Measurements from ENCODE around the gene KSR1. TPM values are rescaled to one million over a fixed set of nuclear protein-coding genes. Genes with fewer than 3 reads are reported as not detected.

KSR1 gene
- polyA plus RNA-seq, 1 donor from 2014 or later, result 9.2 TPM

DNA sequence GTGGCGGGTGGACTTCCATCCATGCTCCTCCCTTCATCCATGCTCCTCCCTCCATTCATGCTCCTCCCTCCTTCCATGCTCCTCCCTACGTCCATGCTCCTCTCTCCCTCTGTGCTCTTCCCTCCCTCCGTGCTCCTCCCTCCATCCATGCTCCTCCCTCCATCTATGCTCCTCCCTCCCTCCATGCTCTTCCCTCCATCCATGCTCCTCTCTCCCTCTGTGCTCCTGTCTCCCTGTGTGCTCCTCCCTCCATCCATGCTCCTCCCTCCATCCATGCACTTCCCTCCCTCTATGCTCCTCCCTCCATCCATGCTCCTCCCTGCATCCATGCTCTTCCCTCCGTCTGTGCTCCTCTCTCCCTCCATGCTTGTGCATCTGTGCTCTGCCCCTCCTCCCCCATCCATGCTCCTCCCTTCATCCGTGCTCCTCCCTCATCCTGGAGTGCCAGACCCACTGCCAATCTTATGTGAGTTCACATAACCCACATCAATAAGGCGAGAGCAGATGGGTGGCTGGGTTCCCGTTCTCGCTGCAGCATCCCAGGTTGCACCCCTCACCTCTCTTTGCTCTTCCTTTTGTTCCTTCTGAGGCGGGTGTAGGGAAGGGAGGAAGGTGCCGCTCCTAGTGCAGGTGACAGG, 22.8 kb downstream of the KSR1 start:
- H3K27ac ChIP-seq (ENCODE audit: low read length), result no peak overlapping the region
- peaks cover 4% of the 10 kb centered on the region for H3K79me2 ChIP-seq (replicated peaks; ENCODE audit: insufficient read depth, low read length)
- H3K27me3 ChIP-seq (ENCODE audit: insufficient read depth, low read depth, low read length), result no peaks in the 10 kb centered on the region
- H2AFZ ChIP-seq (ENCODE audit: low read depth, low read length), result no peak overlapping the region
- H3K9me2 ChIP-seq (ENCODE audit: insufficient read depth, low read length), result no peaks in the 10 kb centered on the region
- no peaks in the 10 kb centered on the region for H3K9me3 ChIP-seq (ENCODE audit: low read length)
- H3K9ac ChIP-seq (ENCODE audit: low read length), result no peak overlapping the region
- H3F3A ChIP-seq (ENCODE audit: insufficient read depth, low read length, poor library complexity, severe bottlenecking), result no peaks in the 10 kb centered on the region
- no peak overlapping the region for H3K4me3 ChIP-seq (ENCODE audit: low read length)
- no peaks in the 10 kb centered on the region for H4K20me1 ChIP-seq (ENCODE audit: insufficient read depth)
- H3K4me2 ChIP-seq (ENCODE audit: low read length), result no peak overlapping the region
- TF ChIP-seq, protein P1, sequence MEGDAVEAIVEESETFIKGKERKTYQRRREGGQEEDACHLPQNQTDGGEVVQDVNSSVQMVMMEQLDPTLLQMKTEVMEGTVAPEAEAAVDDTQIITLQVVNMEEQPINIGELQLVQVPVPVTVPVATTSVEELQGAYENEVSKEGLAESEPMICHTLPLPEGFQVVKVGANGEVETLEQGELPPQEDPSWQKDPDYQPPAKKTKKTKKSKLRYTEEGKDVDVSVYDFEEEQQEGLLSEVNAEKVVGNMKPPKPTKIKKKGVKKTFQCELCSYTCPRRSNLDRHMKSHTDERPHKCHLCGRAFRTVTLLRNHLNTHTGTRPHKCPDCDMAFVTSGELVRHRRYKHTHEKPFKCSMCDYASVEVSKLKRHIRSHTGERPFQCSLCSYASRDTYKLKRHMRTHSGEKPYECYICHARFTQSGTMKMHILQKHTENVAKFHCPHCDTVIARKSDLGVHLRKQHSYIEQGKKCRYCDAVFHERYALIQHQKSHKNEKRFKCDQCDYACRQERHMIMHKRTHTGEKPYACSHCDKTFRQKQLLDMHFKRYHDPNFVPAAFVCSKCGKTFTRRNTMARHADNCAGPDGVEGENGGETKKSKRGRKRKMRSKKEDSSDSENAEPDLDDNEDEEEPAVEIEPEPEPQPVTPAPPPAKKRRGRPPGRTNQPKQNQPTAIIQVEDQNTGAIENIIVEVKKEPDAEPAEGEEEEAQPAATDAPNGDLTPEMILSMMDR (IDR thresholded peaks at IDR 0.05; ENCODE audit: poor library complexity, severe bottlenecking), result no peak
- no peak for TF ChIP-seq POLR2AphosphoS5 (IDR thresholded peaks at IDR 0.05)
- no peak for TF ChIP-seq TAF1 (IDR thresholded peaks at IDR 0.05; ENCODE audit: low read depth)
- TF ChIP-seq RAD21 (conservative IDR thresholded peaks at IDR 0.05), result no peak
- no peak for TF ChIP-seq MXI1 (conservative IDR thresholded peaks at IDR 0.05; ENCODE audit: poor library complexity, severe bottlenecking)
- no peaks in the 10 kb centered on the region for H3K36me3 ChIP-seq (ENCODE audit: insufficient read depth, low read length)

DNA sequence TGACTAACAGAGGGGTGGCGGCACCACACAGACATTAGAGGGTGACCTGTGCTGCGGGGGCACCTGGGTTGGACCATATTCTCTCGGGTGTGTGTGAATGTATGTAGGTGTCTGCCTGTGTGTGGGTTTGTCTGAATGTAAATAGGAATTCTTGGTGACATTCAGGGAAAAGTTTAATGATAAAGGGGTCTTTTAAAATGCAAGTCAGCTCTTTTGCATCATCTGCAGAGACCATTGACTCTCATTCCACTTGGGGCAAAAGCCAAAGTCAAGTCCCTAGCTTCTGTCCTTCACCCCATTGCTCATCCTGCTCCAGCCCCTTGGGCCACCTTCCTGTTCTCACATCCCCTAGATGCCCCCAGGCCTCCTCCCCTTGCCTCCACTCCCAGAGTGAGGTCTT, 23.6 kb downstream of the KSR1 start:
- Histone ChIP-seq H3F3A (ENCODE audit: insufficient read depth, low read length, poor library complexity, severe bottlenecking) (no peaks in the 10 kb centered on the region), H3K79me2 (replicated peaks; ENCODE audit: insufficient read depth, low read length) (peaks cover 1% of the 10 kb centered on the region), H2AFZ (ENCODE audit: low read depth, low read length) (no peak overlapping the region), H3K4me3 (ENCODE audit: low read length) (no peak overlapping the region), H4K20me1 (ENCODE audit: insufficient read depth) (no peaks in the 10 kb centered on the region), H3K9me2 (ENCODE audit: insufficient read depth, low read length) (no peaks in the 10 kb centered on the region), H3K27ac (ENCODE audit: low read length) (no peak overlapping the region), H3K9ac (ENCODE audit: low read length) (no peak overlapping the region), H3K27me3 (ENCODE audit: insufficient read depth, low read depth, low read length) (no peaks in the 10 kb centered on the region), H3K9me3 (ENCODE audit: low read length) (no peaks in the 10 kb centered on the region), H3K36me3 (ENCODE audit: insufficient read depth, low read length) (no peaks in the 10 kb centered on the region), H3K4me2 (ENCODE audit: low read length) (no peak overlapping the region)
- no peak for TF ChIP-seq EZH2 (IDR thresholded peaks at IDR 0.05; ENCODE audit: borderline replicate concordance, insufficient read depth, low read length, poor library complexity, severe bottlenecking)
- TF ChIP-seq TAF1 (IDR thresholded peaks at IDR 0.05; ENCODE audit: low read depth), result no peak
- TF ChIP-seq SMC3 (conservative IDR thresholded peaks at IDR 0.05; ENCODE audit: poor library complexity), result no peak
- TF ChIP-seq EP300 (conservative IDR thresholded peaks at IDR 0.05; ENCODE audit: poor library complexity, severe bottlenecking), result no peak
- no peak for TF ChIP-seq MXI1 (conservative IDR thresholded peaks at IDR 0.05; ENCODE audit: poor library complexity, severe bottlenecking)
- TF ChIP-seq POLR2AphosphoS5 (IDR thresholded peaks at IDR 0.05), result no peak
- TF ChIP-seq RAD21 (conservative IDR thresholded peaks at IDR 0.05), result no peak
- TF ChIP-seq, protein P1 (IDR thresholded peaks at IDR 0.05; ENCODE audit: poor library complexity, severe bottlenecking), result no peak
- TF ChIP-seq, protein P2, sequence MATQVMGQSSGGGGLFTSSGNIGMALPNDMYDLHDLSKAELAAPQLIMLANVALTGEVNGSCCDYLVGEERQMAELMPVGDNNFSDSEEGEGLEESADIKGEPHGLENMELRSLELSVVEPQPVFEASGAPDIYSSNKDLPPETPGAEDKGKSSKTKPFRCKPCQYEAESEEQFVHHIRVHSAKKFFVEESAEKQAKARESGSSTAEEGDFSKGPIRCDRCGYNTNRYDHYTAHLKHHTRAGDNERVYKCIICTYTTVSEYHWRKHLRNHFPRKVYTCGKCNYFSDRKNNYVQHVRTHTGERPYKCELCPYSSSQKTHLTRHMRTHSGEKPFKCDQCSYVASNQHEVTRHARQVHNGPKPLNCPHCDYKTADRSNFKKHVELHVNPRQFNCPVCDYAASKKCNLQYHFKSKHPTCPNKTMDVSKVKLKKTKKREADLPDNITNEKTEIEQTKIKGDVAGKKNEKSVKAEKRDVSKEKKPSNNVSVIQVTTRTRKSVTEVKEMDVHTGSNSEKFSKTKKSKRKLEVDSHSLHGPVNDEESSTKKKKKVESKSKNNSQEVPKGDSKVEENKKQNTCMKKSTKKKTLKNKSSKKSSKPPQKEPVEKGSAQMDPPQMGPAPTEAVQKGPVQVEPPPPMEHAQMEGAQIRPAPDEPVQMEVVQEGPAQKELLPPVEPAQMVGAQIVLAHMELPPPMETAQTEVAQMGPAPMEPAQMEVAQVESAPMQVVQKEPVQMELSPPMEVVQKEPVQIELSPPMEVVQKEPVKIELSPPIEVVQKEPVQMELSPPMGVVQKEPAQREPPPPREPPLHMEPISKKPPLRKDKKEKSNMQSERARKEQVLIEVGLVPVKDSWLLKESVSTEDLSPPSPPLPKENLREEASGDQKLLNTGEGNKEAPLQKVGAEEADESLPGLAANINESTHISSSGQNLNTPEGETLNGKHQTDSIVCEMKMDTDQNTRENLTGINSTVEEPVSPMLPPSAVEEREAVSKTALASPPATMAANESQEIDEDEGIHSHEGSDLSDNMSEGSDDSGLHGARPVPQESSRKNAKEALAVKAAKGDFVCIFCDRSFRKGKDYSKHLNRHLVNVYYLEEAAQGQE (IDR thresholded peaks at IDR 0.05; ENCODE audit: borderline replicate concordance), result no peak
